ENCODE results near the gene SCLY.
A peak's percentile ranks its signal among the peaks of the same experiment; 100 is the strongest.

Gene SCLY

GRCh38 chr2:238141541-238142318, 80.9 kb downstream of the SCLY start:
- peak; percentile 58 for DNase-seq

- DNase-seq = peak; percentile 14
Measured at GRCh38 chr2:238142382-238143205, 81.8 kb downstream of the SCLY start.

GRCh38 chr2:238143239-238143951, 82.6 kb downstream of the SCLY start:
- DNase-seq = peak; percentile 71

- no peak for DNase-seq
Measured at GRCh38 chr2:238144262-238144661, 83.5 kb downstream of the SCLY start.

GRCh38 chr2:238145046-238145445, 84.2 kb downstream of the SCLY start:
- DNase-seq = no peak

GRCh38 chr2:238145851-238146250, 85.0 kb downstream of the SCLY start:
- no peak for DNase-seq

- no peak for DNase-seq
Measured at GRCh38 chr2:238146884-238147544, 86.2 kb downstream of the SCLY start.

- no peak for DNase-seq
Measured at GRCh38 chr2:238148981-238149380, 88.2 kb downstream of the SCLY start.
